GM21360 (cell line): ENCODE measurements around the gene MMP1.

Experiments used
- ATAC-seq: cut with Tn5 transposase; IDR thresholded peaks from one replicate; pipeline ENCODE4 v1.9.1; 2021; ENCODE audit warnings: mild to moderate bottlenecking, moderate library complexity; ENCODE audit not compliant: unreplicated experiment

MMP1 gene

DNA sequence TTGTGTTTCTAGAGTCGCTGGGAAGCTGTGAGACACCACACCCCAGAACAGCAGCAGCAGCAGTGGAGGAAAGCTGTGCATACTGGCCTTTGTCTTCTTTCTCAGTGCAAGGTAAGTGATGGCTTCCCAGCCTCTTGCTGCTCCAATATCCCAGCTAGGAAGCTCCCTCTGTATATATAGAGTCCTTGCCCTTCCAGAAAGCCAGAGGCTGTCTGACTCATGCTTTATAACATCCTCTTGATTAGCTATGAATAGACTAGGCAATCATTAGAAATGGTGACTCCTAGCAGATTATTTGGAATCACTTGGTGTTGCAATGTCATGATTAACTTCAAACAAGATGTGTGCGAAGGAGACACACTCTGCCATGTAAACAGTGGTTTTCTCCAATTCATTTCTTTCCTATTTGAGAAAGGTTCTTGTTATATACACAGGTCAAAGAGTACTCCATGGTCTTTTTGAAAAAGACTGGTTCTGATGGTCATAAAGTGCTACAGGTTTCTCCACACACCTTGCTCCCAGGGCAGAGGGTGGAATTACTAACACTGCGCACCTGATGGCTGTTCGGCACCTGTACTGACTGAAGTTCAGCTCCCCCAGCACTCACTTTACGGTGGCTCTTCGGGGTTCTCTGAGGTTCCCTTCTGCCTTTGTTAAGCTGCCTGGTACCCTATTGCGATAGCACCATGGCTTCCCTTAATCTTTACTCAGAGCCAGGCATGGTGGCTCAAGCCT, at the start of gene MMP1:
Gene MMP1, minus strand, starts transcription at position 149 of the 735 bp plus-strand sequence. Its CDS starts 68 bp downstream, at position 81.
- ATAC-seq, result no peak

DNA sequence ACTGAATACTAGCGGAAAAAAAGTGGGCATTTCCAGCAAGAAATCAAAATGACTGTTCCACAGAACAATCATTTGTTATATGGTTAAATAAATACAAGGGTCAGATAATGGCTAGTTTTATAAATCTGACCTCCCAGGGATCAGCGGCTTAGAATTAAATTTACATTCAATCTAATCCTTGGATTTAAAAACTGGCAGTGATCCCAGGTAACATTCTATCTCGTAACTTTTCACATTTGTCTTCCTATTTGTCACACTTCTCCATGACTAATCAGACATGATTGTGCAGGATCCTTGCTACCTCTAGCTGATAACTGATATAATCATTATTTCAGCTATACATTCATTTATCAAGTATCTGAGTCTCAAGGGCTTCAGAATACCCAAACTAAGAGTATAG, 48.3 kb upstream of the MMP1 start:
- ATAC-seq, result no peak

DNA sequence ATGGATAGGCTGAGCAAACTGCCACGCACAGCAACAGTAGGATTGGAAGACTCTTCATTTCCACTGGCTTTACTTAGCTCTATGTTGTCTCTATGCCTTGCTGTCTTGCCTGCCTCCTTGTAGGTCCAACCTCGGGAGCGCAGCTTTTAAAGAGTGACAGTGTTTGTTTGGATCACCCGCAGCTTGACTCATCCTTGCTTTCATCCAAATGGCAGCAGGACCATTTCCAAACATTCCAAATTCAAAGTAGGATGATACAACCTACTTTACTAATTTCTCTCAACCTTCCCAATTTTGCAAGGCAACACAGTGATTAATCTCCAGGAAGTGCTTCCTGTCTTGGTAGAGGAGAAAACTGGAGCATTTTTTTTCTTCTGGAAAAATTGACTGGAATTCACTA, 45.5 kb upstream of the MMP1 start, which contains the start of gene MMP3:
Gene MMP3, minus strand, starts transcription at position 121 of the 400 bp plus-strand sequence. Its CDS starts 63 bp downstream, at position 58.
- ATAC-seq, result no peak

GRCh38 chr11:102842930-102843329, 45.0 kb upstream of the MMP1 start:
- no peak for ATAC-seq

- ATAC-seq, result no peak
Measured at GRCh38 chr11:102840018-102840417, 42.1 kb upstream of the MMP1 start.

GRCh38 chr11:102837646-102838045, 39.7 kb upstream of the MMP1 start:
- no peak for ATAC-seq

GRCh38 chr11:102837156-102837555, 39.2 kb upstream of the MMP1 start:
- no peak for ATAC-seq

DNA sequence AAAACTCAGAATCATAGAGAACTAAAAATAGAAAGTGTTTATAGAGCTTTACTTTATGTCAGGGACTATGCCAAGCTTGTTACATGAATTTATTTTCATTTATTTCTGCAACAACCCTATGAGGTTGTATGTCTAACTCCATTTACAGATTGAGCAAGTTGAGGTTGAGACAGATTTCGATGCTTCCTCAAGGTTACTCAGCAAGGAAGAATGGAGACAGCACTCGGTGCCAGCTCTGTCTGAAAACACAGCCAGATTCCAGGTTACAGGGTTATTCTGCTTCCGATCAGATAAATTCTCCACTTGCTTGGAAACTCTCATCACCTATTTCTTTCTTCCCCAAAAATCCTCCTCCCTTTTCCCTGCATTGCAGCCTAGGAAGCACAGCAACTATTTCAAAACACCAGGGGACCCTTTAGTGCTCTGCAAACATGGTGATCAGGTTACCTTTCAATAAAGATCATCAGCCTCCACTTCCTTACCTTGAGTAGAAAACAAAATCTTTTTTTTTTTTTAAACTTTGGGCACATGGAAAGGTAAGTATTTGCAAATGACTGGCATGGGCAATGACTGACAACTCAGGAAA, 38.4 kb upstream of the MMP1 start:
- no peak for ATAC-seq

- ATAC-seq, result no peak
Measured at GRCh38 chr11:102833731-102834130, 35.8 kb upstream of the MMP1 start.

- no peak for ATAC-seq
Measured at GRCh38 chr11:102832612-102833011, 34.7 kb upstream of the MMP1 start.

- no peak for ATAC-seq
Measured at GRCh38 chr11:102831489-102832440, 33.8 kb upstream of the MMP1 start.

- ATAC-seq, result no peak
Measured at GRCh38 chr11:102831128-102831488, 33.1 kb upstream of the MMP1 start.

- ATAC-seq, result no peak
Measured at GRCh38 chr11:102830001-102830727, 32.2 kb upstream of the MMP1 start.

DNA sequence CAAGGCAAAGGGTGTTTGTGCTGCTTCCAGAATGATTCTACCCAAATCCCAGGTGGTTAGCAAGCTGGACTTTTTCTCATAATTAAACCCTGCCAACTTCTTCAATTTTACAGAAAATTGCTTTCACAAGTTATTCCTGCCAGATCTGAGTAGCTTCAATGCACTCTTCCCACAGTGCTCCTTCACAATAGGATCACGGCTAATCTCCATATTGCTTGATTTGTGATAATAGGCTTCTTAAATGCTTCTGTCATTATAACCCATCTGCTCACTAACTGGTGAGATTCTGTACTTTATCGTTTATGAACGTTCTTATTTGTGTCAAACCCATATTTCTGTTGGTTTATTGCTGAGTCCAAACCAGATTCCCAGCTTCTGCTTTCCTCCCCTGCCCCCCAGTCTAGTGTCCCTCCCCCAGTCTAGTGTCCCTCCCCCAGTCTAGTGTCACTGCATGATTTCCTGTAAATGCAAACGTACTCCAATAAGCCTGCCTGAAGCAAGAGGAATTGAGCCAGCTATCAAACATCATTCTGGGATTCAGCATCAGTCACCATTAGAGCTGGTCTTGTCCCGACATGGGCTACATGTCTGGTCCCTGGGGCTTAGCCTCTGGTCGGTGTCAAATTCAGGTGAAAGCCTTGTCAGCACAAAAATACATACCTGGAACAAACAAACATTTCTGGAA, 31.5 kb upstream of the MMP1 start:
- ATAC-seq, result no peak

DNA sequence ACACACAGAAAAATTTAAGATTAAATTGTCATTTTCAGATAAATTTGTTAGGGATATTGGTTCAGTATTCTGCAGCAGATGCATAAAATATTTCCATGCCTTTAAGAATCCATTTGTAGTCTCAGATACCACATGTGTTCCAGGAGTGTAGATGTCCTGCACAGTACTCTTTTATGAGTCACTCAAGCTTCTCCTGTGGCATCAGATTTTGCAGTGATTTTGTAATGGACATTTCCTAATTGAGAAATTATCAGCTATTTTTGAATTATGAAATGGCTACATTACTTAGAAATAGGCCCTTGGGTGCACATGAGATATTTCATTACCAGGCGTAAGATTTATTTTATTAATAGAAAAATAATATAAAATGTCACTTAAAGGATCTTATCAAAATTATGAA, 26.6 kb upstream of the MMP1 start:
- ATAC-seq, result no peak

DNA sequence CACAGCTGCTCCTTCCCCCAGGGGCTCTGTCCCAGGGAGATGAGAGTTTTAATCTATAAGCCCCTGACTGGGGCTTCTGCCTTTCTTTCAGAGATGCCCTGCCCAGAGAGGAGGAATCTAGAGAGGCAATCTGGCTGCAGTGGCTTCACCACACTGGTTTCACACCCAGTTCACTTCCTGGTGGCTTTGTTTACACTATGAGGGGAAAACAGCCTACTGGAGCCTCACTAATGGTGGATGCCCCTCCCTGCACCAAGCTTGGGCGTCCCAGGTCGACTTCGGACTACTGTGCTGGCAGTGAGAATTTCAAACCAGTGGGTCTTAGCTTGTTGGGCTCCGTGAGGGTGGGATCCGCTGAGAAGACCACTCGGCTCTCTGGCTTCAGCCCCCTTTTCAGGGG, 21.5 kb upstream of the MMP1 start:
- ATAC-seq, result no peak

DNA sequence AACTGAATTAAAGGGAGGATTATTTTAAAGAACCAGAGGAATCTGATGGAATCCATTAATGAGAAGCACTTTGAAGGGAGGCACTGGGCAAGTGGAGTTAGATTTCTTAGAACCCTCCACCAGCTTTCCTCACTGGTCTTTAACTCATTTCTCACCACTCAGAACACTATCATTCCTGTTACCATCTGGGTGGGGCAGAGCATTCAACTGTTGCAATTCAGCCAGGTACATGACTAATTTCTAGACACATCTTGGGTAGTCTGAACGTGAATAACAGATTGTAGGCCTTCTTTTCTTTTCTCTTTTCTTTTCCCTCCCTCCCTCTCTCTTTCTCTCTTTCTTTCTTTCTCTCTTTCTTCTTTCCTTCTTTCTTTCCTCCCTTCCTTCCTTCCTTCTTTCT, 15.5 kb upstream of the MMP1 start:
- ATAC-seq, result no peak

DNA sequence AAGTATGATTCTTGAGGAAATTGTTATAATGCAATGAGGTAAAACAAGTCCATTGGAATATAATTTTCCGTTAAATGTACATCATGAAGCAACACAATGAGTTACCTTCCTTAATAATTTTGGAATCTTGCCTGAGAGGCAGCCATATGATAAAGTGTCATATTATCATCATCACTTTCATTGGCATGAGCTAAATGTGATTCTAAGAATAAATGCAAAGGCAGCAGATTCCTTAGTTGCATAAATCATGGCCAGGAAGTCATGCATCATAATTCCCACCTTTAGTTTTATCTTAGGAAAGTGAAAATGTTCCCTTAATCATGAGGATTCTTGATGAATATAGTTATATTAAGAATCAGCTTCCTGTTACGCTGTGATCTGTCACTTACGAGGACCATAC, 14.2 kb upstream of the MMP1 start:
- ATAC-seq, result no peak

DNA sequence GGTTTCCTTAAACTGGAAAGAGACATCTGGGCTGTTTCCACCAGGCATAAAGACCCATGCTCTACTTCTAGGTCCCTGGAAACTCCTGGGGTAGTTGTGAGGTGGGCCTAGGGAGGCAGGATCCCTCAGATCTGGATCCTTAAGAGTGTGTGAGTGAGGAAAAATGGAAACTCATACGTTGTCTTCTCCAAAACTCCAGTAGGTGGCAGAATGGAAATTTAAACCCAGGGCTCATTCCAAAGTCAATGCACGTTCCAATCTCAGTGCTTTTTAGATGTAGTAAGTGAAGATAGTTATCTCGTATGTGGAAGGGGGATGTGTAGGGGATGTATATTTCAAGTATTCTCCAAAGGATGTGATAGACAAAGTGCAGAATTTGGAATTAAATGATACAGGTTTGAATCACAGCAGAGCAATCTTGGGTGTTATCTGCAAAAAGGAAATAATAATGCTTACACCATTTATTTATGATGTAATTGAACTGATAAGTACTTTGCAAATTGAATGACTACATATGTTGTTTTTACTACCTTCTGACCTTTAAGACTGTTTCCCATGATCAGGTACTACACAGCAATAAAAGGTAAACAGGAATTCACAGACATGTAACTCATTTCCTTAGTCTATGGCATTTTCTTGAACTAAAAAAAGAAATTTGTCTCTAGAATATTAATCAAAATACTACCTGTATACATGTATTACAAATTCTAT, 13.1 kb upstream of the MMP1 start:
- ATAC-seq, result no peak

DNA sequence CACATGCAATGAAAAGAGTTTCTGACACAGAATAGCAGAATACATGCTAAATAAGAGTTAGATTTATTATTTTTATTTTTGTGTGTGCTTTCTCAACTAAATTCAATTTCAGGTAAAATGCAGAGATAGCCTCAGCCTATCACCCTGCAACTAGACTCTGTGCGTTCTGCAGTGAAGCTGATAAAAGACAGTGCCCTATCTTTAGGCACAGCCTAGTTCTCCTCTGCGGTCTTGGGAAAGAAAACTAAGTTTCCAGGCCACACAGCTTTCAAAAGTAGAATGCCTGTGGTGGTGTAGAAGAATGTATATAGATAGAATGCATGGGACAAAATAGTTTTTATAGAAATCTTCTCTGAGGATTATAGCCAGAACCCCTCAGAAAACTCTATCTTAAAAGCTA, 12.0 kb upstream of the MMP1 start:
- no peak for ATAC-seq
